Daoy (cell line): ENCODE data around the gene FA2H. TPM values are rescaled to one million over a fixed set of nuclear protein-coding genes. Genes with fewer than 3 reads are reported as not detected.
A peak's percentile ranks its signal among the peaks of the same experiment; 100 is the strongest.
"Not testable (repeated sequence)": the region's sequence is repeated elsewhere in the genome, so short reads cannot be mapped to it uniquely, and the experiment has no call there.

Source experiments
- DNase-seq: peaks from one replicate; pipeline ENCODE4 v3.0.0-alpha.2; 2015; ENCODE audit warnings: low read depth
- total RNA-seq: library from RNA; depleted of rRNA; stranded (reverse); fragments of >200 nt; shearing (Covaris generic); gene quantifications from 2 replicates; pipeline ENCODE4 v1.2.3, GENCODE V29; 2014

FA2H gene
- total RNA-seq, 1 experiment from 2014 or later = not detected

GRCh38 chr16:74770831-74771526, 3.6 kb downstream of the FA2H start:
- DNase-seq = no peak

- no peak for DNase-seq
These were observed 4.9 kb downstream of the FA2H start for GRCh38 chr16:74769586-74770190.

- no peak for DNase-seq
These were observed 6.4 kb downstream of the FA2H start for GRCh38 chr16:74768239-74768638.

GRCh38 chr16:74767749-74768148, 6.9 kb downstream of the FA2H start:
- no peak for DNase-seq

- no peak for DNase-seq
These were observed 7.9 kb downstream of the FA2H start for GRCh38 chr16:74766729-74767128.

- not testable (repeated sequence) for DNase-seq
These were observed 10.4 kb downstream of the FA2H start for GRCh38 chr16:74764184-74764583.

GRCh38 chr16:74761665-74762064, 13.0 kb downstream of the FA2H start:
- DNase-seq = no peak

- DNase-seq = peak; percentile 47
These were observed 14.4 kb downstream of the FA2H start for GRCh38 chr16:74760007-74760767.

GRCh38 chr16:74759564-74759963, 15.1 kb downstream of the FA2H start:
- no peak for DNase-seq

- DNase-seq = no peak
These were observed 15.8 kb downstream of the FA2H start for GRCh38 chr16:74758801-74759200.

- DNase-seq = no peak
These were observed 17.3 kb downstream of the FA2H start for GRCh38 chr16:74757349-74757748.

- no peak for DNase-seq
These were observed 18.4 kb downstream of the FA2H start for GRCh38 chr16:74756203-74756602.

- no peak for DNase-seq
These were observed 21.4 kb downstream of the FA2H start for GRCh38 chr16:74753180-74753579.

GRCh38 chr16:74752756-74753155, 21.9 kb downstream of the FA2H start:
- DNase-seq = no peak

GRCh38 chr16:74752258-74752657, 22.4 kb downstream of the FA2H start:
- DNase-seq = no peak

GRCh38 chr16:74751658-74752057, 23.0 kb downstream of the FA2H start:
- DNase-seq = no peak

GRCh38 chr16:74749291-74750055, 25.1 kb downstream of the FA2H start:
- DNase-seq = no peak

GRCh38 chr16:74748616-74749026, 26.0 kb downstream of the FA2H start:
- DNase-seq = no peak

- DNase-seq = no peak
These were observed 26.7 kb downstream of the FA2H start for GRCh38 chr16:74747716-74748615.

- no peak for DNase-seq
These were observed 28.7 kb downstream of the FA2H start for GRCh38 chr16:74745926-74746325.

GRCh38 chr16:74745109-74745615, 29.5 kb downstream of the FA2H start:
- DNase-seq = no peak
